Glomerular visceral epithelial cell (primary cell): Measurements from ENCODE around the gene TWIST2.

ENCODE experiments used
- DNase-seq: peaks from one replicate; pipeline ENCODE4 v3.0.0-alpha.2; 2016; ENCODE audit errors: extremely low spot score

Gene TWIST2

DNA sequence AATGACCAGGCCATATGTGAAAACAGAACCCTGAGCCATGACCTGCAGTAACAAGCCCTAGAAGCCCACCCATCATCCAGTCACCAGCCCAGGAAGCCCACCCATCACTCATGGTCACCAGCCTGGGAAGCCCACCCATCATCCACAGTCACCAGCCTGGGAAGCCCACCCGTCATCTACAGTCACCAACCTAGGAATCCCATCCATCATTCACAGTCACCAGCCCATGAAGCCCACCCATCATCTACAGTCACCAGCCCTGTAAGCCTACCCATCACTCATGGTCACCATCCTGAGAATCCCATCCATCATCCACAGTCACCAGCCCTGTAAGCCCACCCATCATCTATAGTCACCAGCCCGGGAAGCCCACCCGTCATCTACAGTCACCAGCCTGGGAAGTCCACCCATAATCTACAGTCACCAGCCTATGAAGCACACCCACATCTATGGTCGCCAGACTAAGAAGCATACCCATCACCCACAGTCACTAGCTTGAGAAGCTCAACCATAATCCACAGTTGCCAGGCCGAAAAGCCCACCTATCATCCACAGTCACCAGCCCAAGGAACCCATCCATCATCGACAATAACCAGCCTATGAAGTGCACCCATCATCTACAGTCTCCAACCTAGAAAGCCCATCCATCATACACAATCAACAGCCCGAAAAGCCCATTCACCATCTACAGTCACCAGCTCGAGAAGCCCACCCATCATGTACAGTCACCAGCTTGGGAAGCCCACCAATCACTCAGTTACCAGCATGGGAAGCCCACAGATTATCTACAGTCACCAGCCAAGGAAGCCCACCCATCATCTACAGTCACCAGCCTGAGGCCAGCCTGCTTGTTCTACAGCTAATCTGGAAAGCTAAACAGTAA is 91.9 kb downstream of the TWIST2 start:
- no peak for DNase-seq

DNA sequence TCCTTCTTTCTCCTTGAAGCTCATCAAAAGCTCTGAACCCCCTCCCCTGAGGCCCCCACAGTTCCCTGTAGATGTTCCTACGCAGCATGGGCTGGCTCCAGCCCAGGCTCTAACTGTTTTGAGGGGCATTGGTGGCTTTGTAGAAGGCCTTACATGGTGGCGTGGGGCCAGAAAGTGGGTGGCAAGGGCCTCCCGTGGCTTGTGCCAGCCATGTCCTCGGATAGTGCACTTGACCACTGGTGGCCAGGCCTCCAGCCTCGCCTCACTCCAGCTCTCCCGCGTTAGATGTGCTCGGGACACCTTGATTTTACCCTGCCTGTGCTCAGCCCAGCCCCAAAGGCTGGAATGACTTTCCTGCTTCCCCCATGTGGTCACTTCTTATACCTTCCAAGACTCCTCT is 92.9 kb downstream of the TWIST2 start:
- DNase-seq: no peak

DNA sequence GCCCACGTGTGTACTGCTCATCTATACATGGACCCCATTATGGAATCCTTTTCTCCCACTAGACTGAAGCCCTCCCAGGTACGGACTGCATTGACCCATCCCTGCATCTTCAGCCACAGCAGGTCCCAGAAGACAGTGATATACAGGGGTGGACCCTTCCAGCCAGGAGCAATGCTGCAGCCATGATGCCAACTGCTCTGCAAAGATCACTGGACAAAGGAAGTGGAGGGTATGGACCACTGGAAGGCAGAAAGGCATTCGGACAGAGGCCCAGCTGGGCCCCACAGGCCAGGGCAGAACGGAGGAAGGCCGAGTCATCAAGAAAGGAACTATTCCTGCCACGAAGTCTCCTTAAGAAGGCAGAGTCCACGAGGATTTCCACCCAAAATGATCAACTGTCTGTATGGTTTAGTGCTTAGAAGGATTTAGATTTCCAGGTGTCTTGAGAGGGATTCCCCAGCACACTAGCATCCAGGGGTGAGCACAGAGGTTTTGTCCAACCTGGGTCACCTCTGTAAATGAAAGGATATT is 93.4 kb downstream of the TWIST2 start:
- DNase-seq: no peak

DNA sequence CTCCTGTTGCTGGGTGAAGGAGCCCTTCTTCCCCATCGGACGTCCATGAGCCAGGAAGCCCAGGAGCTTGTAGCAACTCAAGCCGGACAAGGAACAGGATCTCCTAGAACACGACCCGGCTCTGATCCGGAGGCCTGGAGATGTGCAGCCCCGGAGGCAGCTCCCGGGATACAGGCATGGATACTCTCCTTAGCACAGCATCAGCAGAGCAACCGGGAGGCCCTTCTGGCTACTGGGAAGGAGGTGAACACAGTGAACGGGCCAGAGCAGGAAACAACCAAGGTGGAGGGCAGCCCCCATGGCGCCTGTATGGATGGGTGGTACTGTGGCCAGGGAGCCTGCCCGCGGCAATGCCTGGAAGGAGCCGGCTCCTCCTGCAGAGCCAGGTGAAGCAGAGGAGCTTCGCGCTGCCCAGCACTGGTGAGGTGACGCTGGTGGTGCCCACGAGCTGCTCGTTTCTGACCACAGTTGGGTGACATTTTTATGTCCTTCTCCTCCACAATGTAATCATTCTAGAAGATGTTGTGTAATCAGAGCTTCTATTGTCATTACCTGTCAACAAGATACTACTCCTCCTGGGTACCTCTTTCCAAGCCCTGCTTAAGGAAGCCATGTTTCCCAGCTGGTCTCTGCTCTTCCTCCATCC is 94.3 kb downstream of the TWIST2 start:
- DNase-seq: no peak

DNA sequence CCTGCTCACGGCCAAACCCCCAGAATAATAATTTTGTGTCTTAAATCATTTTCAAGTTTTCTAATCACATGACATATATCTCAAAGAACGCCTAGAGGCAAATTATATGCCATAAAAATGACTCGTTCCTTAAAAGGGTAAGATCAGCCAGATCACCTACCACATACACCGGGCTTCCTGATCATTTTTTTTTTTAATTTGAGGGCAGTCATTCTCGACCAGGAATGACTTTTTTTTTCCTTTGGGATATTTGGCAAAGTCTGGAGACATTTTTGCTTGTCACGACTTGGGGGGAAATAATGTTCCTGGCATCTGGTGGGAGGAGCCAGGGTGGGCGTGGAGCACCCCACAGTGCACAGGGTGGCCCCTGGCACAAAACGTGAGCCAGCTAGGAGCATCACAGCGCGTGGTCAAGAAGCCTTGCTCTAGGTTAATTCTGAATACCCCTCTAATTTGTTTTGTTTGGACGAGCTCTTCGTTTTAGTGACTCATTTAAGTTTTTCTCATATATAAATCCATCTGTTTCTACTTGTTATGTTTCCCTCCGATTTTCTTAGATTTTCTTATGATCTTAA is 94.9 kb downstream of the TWIST2 start:
- DNase-seq: no peak

DNA sequence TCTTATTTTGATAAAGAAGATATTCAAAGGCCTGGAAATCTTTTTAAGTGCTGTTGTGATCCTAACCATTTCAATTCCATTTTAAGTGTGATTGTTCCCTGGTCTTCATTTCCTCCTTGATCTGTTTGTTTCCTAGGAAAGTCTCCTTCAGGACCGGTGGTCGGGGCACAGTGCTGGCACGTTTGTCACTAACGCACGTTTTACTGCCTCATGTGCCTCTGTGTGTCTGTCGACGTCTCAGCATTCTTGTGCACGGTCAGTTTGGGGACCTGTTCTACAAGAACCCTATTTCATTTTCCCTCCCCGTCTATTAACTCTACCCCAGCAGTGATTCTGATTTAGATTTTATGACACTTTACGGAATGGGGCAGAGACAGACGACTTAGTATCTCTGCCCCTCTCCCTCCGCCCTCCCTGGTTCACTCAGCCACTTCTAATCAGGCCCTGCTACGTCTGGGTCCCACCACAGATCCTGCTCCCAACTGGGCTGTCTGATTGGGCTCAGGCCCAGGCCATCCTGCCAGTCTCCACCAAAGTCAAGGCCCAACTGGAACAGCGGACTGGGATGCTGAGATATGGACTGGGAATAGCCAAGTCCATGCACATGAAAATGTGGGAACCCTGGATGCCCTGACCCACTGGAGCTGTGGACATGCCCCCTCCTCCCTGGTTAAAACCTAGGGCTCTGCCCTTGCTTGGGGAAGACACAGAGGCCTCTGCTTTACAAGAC is 95.6 kb downstream of the TWIST2 start:
- DNase-seq: no peak

DNA sequence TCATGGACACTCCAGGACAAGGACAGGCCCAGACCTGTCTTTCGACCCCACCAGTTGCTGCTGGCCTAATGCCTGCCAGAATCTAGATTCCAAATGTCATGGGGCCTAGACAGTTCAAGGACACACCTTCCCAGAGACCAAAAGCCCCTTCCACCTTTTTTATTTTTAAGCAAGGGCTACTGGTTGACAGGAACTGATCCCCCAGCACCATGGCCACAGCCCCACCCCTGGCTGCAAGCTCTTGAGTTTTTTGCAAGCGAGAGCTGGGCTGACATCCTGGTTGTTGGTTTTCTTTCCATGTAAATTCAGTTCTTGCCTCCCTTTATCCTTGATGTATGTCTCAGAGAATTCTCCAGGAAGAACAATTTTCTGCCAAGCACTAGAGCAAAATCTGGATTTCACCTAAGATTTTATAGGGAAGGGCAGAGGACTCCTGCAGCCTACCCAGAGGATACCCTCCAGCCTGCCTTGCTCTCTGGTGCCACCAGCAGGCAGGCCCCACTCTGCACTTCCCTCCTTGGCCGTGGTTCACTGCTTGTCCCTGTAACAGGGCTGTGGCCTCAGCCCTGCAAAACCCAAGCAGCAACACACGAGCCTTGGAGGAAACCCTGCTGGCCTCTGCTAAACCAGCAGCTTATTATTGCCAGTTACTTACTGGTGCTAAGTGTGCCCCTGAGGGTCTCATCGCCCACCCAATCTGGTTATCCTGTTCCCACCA is 97.7 kb downstream of the TWIST2 start:
- peak; percentile 11 for DNase-seq

DNA sequence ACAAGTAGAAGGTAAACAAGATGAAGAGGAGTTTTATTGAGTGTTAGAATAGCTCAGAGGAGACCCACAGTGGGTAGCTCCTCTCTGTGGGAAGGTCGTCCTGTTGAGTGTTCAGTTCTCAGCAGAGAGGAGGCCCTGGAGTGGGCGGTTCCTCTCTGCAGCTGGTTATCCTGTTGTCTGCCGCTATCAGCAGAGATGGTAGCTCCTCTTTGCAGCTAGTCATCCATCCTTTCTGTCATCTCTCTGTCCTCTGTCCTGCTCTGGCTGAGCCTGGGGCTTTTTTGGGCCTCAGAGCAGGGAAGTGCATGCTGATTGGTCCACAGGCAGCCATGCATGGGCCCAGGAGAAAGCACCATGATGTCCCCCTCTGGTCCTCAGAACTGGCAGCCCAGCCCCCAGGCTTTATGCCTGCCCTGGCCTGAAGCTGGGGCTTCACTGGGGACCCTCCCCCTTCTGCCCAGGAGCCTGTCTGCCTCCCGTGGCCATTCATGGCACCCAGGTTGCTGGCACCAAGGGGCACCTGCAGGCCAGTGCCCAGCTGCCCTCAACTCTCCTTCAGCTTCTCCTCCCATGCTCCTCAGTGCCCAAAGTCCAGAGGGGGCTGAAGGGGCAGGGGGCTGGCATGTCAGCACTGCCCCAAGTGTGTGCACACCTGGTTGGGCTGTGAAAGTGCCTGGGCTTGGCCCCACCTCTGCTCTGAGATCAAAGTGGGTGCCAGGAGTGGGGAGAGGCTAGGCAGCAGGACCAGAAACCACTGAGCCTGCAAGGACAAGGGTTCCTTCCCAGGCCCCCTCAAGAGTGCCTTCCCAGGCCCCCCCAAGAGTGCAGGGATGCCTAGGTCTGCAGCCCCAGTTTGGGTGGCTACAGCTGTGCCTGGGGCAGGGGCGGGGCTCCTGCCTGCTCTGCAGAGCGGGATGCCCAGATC is 98.7 kb downstream of the TWIST2 start:
- no peak for DNase-seq

DNA sequence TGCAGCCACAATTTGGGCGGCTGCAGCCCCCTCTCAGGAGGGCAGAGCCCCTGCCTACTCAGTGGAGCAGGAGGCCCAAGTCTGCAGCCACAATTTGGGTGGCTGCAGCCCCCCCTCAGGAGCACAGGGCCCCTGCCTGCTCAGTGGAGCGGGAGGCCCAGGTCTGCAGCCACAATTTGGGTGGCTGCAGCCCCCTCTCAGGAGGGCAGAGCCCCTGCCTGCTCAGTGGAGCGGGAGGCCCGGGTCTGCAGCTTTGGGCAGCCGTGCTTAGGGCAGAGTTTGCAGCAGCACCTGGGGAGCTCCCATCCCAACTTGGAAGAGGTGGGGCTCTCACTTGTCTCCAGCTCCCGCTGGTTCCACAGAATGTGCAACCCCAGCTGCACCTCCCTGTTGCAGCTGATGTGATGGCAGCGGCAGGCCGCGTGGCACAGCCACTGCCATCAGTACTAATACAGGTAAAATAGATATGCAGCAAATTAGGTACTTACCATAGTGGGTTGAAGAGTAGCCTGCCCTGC is 99.4 kb downstream of the TWIST2 start:
- no peak for DNase-seq

DNA sequence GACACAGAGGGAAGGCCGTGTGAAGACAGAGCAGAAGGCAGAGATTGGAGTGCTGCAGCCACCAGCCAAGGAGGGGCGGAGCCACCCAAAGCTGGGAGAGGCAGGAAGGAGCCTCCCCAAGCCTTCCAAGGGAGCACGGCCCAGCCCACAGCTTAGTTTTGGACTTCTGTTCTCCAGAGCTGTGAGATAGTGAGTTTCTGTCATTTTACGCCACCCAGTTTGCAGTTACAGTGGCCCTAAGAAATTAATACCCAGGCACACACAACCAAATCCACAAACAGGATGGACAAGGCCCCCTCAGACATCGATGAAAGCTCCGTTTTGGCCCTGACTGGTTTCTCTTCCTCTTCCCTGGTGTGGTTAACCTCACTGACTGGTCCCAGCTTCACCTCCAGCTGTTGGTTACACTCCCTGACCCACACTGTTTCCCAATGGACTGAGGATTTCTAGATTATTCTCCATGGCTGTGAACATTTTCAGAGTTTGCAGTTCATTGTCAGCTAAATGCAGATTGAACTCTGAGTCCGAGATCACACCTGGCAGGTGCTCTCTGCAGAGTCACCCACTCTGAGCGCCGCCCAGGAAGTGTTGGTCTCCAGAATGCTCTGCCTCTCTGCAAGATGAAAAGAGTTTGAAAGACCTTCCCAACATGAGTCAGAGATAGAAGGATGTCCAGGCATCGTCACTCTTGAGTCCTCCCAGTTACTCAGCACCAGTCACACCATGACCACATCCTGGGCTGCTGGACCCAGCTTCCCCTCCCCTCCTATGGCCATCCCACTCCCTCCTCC is 100.2 kb downstream of the TWIST2 start:
- peak; percentile 76 for DNase-seq

DNA sequence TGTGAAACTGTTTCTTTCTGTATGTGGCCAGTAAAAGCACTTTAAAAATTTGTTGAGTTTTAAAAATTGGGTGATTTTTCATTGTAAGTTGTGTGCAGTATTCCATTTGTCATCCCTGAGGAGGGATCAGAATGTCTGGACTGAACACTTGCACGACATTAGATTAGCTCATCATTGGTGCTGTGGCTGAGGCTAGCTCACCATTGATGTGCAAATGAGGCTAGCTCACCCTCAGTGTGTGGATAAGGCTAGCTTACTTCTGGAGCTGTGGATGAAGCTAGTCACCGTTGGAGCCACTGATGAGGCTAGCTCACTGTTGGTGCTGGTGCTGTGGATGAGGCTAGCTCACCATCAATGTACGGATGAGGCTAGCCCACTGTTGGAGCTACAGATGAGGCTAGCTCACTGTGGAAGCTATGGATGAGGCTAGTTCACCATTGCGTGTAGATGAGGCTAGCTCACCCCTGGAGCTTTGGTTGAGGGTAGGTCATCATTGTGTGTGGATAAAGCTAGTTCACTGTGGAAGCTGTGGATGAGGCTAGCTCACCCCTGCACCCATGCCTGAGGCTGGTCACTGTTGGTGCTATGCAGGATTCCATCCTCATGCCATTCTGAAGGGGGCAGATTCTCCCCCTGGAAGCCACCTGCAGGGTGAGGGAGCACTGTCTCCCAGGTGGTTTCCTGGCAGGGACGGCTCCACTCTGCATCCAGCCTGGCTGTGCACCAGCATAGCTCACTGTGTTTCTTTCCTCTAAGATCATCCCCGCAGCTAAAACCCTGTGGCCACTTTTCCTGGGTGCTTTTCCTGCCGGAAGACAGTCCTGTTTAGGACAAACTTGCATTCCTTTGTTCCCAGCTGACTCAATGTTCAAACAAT is 101.1 kb downstream of the TWIST2 start:
- no peak for DNase-seq

DNA sequence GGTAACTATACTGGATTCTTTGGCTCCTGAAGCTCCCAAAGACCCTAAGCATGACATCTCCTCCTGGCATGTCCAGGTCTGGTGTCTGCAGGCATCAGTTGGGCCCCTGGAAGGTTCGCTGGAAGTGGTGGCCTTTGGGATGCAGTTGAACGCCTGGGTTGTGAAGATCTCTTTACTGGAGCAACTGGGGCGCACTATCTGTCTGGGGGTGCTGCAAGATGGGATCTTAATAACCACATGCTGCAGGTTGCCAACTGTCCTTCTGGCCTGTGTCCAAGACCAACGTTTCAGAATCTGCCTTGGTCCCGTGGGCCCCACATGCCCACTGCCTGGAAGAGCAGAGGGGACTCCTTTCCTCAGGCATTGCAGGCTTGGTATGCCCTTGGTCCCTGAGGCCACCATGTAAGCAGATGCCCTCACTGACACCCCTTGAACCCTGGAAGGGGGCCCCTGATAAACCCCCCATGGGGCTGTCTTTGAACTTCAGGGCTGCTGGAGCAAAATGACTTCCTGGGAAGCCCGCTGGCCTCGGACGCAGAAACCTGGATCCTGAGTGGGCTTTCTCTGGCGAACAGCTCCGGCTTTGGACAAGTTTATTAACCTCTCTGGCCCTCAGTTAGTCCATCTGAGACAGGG is 101.9 kb downstream of the TWIST2 start:
- no peak for DNase-seq

DNA sequence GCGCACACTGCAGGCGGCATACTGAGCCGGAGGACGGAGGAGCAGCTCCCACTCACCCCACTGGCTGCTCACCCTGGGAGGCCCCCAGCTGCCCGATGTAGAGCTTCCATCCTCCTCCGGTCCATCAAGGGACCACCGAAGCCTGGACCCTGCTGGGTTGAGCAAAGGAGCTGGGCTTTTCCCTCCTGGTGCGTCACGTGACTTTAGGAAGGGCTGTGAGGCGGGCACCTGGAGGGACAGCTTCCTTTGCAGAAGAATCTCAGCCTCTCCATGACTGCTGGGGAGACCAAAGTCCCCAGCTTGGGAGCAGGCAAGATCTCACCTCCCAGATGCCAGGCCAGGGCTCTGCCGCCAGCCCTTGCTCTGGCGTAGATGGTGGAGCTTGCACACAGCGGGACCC is 102.7 kb downstream of the TWIST2 start:
- DNase-seq: no peak

DNA sequence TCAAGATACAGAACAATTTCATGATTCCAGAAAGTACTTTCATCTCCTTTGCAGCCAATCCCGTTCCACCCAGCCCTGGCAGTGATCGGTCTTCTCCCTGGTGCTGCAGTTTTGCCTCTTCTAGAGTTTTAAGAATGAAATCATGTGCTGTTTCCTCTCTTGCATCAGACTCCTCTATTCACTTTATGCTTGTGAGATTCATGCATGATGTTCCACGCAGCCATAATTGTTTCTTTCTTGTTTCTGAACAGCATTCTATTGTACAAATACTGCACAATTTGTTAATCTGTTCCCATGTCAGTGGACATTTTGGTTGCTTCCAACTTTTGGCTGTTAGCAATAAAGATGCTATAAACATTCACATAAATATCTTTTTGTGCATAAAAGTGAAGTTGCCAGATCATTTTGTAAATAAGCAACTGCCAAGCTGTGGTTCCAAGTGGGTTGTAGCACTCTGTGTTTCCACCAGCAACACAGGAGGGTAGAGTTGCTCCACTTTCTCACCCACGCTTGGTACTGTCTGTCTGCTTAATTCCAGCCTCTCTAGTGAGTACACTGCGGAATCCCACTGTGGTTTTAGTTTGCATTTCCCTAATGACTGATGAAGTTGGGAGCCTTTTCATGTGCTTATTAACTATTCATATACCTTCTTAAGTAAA is 104.5 kb downstream of the TWIST2 start:
- no peak for DNase-seq

DNA sequence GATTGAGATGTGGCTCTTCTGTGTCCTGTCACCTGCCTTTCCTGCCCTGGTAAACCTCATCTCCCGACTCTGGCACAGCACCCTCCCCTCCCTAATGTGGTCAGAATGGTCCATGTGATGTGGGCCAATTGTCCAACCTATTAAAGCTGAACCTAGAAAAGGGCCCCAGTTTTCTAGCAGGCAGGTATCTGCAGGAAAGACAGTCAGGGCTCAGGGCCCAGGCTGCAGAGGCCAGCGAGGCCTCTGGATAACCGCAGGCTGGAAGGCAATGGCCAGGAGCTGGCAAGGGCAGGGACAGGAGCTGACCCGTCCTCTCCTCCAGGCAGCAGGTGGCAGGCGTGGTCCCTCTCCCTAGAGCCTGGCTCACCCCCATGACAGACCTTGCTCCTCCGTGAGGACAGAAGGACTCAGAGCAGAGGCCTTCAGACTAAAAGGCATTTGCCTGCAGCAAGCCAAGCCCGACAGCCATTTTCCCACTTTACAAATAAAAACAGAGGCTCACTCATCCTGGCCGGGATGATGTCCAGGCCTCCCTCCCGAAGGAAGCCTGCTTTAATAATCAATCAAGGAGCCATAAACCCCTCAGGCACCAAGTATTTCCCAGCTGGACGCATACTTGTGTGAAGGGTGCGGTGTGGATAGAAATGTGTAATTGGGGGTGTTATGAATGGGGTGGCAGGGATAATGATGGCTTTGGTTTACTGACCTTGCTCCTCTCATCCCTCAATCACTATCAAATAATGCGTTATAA is 107.1 kb downstream of the TWIST2 start:
- DNase-seq: no peak
